Skeletal muscle satellite cell (primary cell): Measurements from ENCODE around the gene MED27.

Experiments
- H3K27me3 ChIP-seq: 2 replicates; pipeline ENCODE4 v1.7.0; 2013; ENCODE audit warnings: low read length; ENCODE audit not compliant: control insufficient read depth, insufficient read depth
- H3K36me3 ChIP-seq: 2 replicates; pipeline ENCODE4 v1.7.0; 2013; ENCODE audit warnings: mild to moderate bottlenecking, control low read depth, low read length; ENCODE audit not compliant: insufficient read depth
- H3K4me1 ChIP-seq: 2 replicates; pipeline ENCODE4 v1.7.0; 2013; ENCODE audit warnings: low read length; ENCODE audit not compliant: control insufficient read depth, insufficient read depth
- H3K4me2 ChIP-seq: 2 replicates; pipeline ENCODE4 v1.7.0; 2013; ENCODE audit warnings: mild to moderate bottlenecking, low read length
- H3K4me3 ChIP-seq: 2 replicates; pipeline ENCODE4 v1.7.0; 2013; ENCODE audit warnings: low read length
- H3K9ac ChIP-seq: 2 replicates; pipeline ENCODE4 v1.7.0; 2013; ENCODE audit warnings: mild to moderate bottlenecking, low read depth, low read length, moderate library complexity
- H3K9me3 ChIP-seq: replicated peaks from 2 replicates; pipeline ENCODE4 v1.7.0; 2013; ENCODE audit warnings: mild to moderate bottlenecking, control low read depth, low read length

The MED27 gene

DNA sequence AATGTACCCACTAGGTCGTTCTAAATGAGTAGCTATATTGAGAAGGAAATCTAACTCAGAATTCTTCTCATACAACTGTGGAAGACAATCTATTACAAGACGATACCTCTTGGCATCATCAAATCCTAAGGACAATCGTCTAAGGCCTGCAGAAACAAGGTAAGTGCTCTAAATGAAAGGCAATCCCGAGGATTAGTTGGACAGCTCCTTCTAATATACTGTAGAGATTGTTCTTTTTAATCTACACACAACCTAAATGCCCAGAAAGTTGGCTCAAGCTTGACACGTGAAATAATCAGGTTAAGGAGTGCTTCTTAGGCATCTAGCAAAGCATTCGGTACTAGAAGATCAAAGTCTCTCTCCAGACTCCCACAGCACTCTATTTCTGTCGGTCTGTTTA lies 55.1 kb downstream of the MED27 start:
- no peak overlapping the region for H3K4me2 ChIP-seq
- no peak overlapping the region for H3K4me3 ChIP-seq
- H3K9ac ChIP-seq = no peak overlapping the region
- H3K4me1 ChIP-seq = peaks cover 26% of the 10 kb centered on the region
- no peaks in the 10 kb centered on the region for H3K9me3 ChIP-seq
- H3K36me3 ChIP-seq = no peaks in the 10 kb centered on the region
- H3K27me3 ChIP-seq = no peaks in the 10 kb centered on the region

DNA sequence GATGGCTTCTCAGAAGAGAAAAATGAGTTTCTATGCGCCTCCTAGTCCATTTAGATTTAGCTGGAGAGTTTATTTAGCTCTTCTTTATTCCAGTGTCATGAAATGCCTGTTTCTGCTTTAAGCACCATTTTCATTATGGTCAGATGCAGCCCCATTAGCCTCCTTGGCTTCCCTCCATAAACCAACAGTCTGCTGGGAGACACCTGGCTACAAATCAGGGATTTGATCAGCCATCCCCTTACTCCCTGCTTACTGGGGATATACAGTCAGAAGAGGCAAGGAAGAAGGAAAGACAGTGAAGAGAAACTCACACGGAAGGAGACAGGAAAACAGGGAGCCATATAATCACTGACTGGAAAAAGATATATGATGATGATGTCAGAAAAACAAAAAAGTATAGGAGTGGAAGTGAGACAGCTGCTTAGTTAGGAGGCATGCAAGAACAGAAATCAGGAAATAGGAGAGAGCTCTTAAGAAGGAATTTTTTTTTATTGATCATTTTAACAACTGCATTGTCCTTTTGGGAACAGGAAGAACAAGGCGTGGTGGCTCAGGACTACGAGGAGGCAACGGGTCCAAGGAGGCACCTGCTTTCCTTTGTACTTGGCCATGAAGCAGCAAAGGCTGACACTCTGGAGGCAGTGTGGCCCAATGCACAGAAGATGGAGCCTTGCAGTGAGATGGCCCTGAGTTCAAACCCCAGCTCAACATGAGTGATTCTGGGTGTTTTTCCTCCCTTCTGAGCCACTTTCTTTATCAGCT lies 56.1 kb downstream of the MED27 start:
- Histone ChIP-seq H3K4me1 (peaks cover 26% of the 10 kb centered on the region), H3K9ac (no peak overlapping the region), H3K4me3 (no peak overlapping the region), H3K36me3 (no peaks in the 10 kb centered on the region), H3K27me3 (no peaks in the 10 kb centered on the region), H3K4me2 (no peak overlapping the region), H3K9me3 (no peaks in the 10 kb centered on the region)

DNA sequence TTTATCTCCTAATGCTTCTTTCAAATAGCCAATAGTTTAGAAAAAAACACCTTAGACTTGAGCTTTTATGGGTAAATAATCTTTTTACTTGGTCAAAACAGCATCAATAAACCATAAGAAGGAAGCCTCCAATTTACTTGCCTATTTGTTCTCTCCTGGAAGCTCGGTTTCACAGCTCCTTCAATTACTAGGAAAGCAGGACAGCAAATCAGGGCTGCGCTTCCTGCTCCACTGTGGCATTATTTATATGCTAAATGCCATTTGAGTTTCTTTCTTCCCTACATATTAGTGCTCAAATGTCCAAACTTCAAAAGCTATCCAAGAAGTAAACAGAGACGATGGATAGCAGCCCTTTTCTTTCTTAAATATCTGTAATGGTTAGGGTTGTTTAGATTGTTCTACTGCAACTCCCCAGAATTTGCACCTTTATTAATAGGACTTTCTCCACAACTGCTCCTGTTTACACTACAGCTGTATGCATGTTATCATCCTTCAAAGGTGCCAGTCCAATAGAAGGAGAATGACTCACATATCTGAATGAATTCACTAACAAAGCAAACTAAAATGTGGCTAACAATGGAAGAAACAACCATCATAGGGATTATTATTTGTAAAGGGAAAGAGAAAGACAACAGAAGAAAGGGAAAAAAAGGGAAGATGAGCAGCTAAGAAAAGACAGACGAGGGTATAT lies 58.7 kb downstream of the MED27 start:
- H3K4me2 ChIP-seq = no peak overlapping the region
- no peaks in the 10 kb centered on the region for H3K27me3 ChIP-seq
- peaks cover 14% of the 10 kb centered on the region for H3K4me1 ChIP-seq
- no peak overlapping the region for H3K9ac ChIP-seq
- H3K9me3 ChIP-seq = no peaks in the 10 kb centered on the region
- H3K36me3 ChIP-seq = no peaks in the 10 kb centered on the region
- no peak overlapping the region for H3K4me3 ChIP-seq

DNA sequence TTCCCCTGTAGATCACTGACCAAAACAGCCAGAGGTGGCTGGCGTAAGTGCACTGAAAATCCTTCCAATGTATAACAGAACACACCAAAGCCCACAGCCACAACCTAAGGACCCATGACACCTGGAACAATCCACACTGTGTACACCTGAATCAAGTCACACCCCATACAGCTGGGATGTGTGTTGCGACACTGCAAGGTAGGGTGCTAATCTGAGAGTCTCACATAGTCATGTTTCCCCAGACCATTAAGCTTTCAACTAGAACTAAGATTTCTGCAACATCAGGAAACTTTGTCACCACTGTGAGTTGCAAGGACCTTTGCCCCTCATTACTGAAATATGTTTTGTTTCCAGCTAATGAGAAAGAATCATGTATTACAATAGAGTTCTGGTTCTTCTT lies 59.4 kb downstream of the MED27 start:
- H3K36me3 ChIP-seq = no peaks in the 10 kb centered on the region
- H3K4me3 ChIP-seq = no peak overlapping the region
- peaks cover 14% of the 10 kb centered on the region for H3K4me1 ChIP-seq
- H3K4me2 ChIP-seq = no peak overlapping the region
- H3K9me3 ChIP-seq = no peaks in the 10 kb centered on the region
- H3K27me3 ChIP-seq = no peaks in the 10 kb centered on the region
- no peak overlapping the region for H3K9ac ChIP-seq

DNA sequence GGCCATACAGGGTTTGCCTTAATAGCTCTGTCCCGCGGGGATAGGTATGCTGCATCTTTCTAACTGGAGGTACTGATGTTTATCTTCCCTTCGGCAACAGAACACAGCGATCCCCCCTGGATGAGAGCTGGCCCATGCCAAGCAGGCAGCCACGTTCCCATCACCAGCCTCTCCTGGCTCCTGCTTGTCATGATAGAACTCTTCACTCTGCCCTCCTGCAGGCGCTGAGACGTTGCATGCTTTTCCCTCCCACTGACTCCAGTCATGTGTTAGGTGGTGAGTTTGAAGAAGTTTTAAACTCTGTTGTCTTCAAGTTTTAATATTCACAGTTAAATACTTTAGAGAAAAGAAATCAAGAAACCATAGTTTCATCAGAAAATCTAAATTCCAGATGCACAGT lies 60.0 kb downstream of the MED27 start:
- Histone ChIP-seq H3K4me2 (no peak overlapping the region), H3K9me3 (no peaks in the 10 kb centered on the region), H3K9ac (no peak overlapping the region), H3K4me1 (peaks cover 19% of the 10 kb centered on the region), H3K27me3 (no peaks in the 10 kb centered on the region), H3K36me3 (no peaks in the 10 kb centered on the region), H3K4me3 (no peak overlapping the region)

DNA sequence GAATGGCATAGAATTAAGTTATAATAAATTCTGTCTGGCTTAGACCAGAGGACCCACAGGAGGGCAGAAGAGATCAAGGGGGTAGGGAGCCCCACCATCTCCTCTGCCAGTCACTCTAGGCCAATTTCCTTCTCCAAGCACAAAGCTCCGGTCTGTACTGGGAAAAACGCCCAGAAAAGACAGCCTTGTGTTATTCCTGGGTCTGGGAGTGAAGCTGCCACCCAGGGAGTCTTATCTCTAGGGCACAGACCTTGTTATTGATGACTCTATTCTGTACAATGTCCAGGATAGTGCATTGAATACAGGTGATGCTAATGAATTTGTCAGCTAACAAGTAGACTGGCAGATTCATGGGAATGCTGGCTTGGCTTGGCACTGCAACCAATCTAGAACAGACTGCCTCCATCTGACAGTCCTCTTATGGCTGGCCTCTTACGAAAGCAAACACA lies 60.7 kb downstream of the MED27 start:
- H3K4me2 ChIP-seq = no peak overlapping the region
- H3K4me1 ChIP-seq = peaks cover 26% of the 10 kb centered on the region

DNA sequence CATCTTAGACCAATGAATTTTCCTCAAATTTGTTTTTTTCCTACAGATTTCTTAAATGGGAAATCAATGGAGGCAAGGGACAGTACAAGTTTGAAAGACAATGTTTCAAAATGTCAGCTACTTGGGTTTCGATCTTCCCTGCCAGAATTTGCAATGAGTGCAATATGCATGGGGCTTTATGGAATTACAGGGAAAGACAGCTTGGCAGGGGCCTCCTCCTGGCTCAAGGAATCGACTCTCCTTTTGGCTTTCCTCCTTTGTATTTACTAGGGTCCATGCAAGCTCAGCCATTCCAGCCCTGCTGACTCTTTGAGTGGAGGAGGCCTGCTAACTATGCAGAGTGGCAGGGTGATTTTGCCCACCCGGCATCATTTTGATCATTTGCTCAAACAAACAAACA lies 63.2 kb downstream of the MED27 start:
- H3K9ac ChIP-seq = no peak overlapping the region
- H3K4me2 ChIP-seq = no peak overlapping the region
- H3K4me3 ChIP-seq = no peak overlapping the region
- no peaks in the 10 kb centered on the region for H3K9me3 ChIP-seq
- H3K4me1 ChIP-seq = peaks cover 27% of the 10 kb centered on the region
- H3K27me3 ChIP-seq = no peaks in the 10 kb centered on the region
- H3K36me3 ChIP-seq = peaks cover 10% of the 10 kb centered on the region

More for the DNA sequence above, 60.7 kb downstream of the MED27 start:
- Histone ChIP-seq H3K4me3 (no peak overlapping the region), H3K9ac (no peak overlapping the region), H3K9me3 (no peaks in the 10 kb centered on the region), H3K36me3 (no peaks in the 10 kb centered on the region), H3K27me3 (no peaks in the 10 kb centered on the region)

DNA sequence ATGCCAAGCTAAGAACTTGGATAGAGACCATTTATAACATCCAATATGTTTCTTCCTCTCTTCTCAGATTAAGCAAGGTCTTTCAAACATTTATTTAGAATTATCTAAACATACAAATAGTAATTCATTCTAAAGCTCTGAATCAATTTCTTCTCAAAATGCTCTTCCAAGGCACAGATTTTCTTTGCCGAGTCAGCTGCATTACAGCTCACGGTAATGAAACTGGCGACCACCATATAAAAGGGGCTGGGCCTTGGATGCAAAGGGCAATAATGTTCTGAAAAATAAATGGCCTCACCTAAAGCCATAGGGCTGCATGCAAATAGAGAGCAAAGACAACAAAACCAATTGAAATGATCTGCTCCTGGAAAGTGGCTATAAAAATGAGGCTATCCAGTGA lies 63.8 kb downstream of the MED27 start:
- Histone ChIP-seq H3K36me3 (peaks cover 10% of the 10 kb centered on the region), H3K4me1 (peaks cover 21% of the 10 kb centered on the region), H3K4me2 (no peak overlapping the region), H3K27me3 (no peaks in the 10 kb centered on the region), H3K9me3 (no peaks in the 10 kb centered on the region), H3K4me3 (no peak overlapping the region), H3K9ac (no peak overlapping the region)

DNA sequence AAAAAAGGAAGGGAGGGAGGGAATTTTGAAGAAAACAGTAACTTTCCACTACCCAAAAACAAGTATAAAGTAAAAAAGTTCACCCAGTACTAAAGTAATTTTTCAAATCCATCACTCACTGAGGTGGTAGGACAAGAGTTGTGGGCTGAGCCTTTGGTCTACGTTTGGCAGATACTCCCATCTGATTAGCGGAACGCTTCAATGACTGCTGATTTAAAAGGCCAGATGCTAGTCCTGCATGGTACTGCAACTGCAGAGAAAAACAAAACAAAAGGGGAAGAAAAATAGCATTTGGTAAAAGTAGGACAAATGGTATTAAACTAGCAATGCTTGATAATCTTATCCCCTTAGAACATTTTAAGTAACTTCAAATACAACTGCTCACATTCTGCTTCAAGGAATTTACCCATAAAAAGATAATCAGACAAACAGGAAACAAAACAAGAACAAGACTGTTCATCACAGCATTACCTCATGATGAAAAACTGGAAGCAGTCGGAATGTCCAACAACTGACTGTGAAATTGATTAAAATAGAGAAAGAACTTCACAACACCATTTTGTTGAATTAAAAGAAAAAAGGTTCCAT lies 65.4 kb downstream of the MED27 start:
- Histone ChIP-seq H3K4me2 (peak overlapping the region; percentile 14), H3K36me3 (peaks cover 10% of the 10 kb centered on the region), H3K27me3 (no peaks in the 10 kb centered on the region), H3K4me3 (no peak overlapping the region), H3K9ac (peak overlapping the region; percentile 6), H3K9me3 (peaks cover 1% of the 10 kb centered on the region), H3K4me1 (peaks cover 16% of the 10 kb centered on the region)

DNA sequence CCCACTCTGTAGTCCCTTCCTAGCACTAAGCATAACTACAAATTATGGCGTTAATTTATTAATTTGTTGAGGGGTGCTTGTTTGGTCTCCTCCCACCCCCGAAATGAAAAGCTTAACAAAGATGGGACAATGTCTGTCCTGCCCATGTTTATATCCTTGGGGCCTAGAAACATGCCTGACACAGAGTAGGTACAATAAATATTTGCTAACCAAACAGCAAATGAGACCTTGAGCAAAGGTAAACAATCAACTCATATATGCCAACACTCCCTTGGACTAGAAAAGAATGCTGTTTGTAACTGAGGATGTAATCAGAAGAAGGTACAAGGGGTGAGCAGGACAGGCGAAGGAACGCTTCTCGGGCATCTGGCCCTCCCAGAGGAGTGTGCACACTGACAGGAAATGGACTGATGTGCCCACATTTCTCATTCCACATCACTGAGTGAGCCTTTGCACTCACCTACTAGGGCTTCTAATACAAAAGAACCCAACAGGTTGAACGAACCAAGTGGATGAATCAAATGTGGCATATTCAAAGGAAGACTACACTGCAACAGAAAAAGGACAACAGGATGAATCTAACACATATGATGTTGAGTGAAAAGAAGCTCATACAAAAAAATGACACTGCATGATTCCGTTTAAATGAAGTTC lies 66.8 kb downstream of the MED27 start:
- Histone ChIP-seq H3K27me3 (no peaks in the 10 kb centered on the region), H3K4me2 (no peak overlapping the region), H3K36me3 (peaks cover 10% of the 10 kb centered on the region), H3K9me3 (peaks cover 2% of the 10 kb centered on the region), H3K9ac (no peak overlapping the region), H3K4me3 (no peak overlapping the region), H3K4me1 (peaks cover 31% of the 10 kb centered on the region)

DNA sequence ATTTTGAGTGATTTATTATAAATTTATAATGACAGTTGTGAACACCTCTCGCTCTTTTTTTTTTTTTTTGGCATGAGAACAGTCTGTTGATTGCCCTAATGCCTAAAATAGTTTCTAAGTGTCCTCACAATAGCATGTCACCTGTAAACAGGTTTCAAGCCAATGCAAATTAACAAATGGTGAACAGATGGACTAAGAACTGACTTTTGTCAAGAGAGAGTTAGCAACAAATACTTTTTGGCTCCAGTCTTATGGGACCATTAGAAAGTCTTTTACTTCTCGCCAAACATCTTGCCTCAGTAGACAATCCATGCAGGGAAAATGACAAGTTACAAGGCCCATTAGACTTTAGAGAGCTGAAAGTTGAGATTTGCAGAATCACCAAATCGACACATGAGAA lies 67.8 kb downstream of the MED27 start:
- Histone ChIP-seq H3K4me1 (peaks cover 39% of the 10 kb centered on the region), H3K9me3 (peaks cover 2% of the 10 kb centered on the region), H3K4me2 (no peak overlapping the region), H3K36me3 (peaks cover 10% of the 10 kb centered on the region), H3K27me3 (no peaks in the 10 kb centered on the region), H3K9ac (no peak overlapping the region), H3K4me3 (no peak overlapping the region)
